NCI-H2081 (cell line): ENCODE data around the gene WDR53.
"Not testable (repeated sequence)": the region's sequence is repeated elsewhere in the genome, so short reads cannot be mapped to it uniquely, and the experiment has no call there.

Experiments
- DNase-seq, 2 experiments: peaks; one replicate each; lab custom pipeline; 2025; lab: John Stamatoyannopoulos, UW

The WDR53 gene

GRCh38 chr3:196558476-196558875, 9.9 kb downstream of the WDR53 start:
- no peak for DNase-seq

- DNase-seq = no peak
Observed at GRCh38 chr3:196557236-196557635, 11.1 kb downstream of the WDR53 start.

GRCh38 chr3:196555295-196555694, 13.1 kb downstream of the WDR53 start:
- no peak for DNase-seq

- DNase-seq = no peak
Observed at GRCh38 chr3:196554205-196554604, 14.1 kb downstream of the WDR53 start.

- DNase-seq = no peak
Observed at GRCh38 chr3:196553551-196553950, 14.8 kb downstream of the WDR53 start.

- no peak for DNase-seq
Observed at GRCh38 chr3:196552253-196552652, 16.1 kb downstream of the WDR53 start.

GRCh38 chr3:196550172-196550571, 18.2 kb downstream of the WDR53 start:
- DNase-seq = not testable (repeated sequence)

GRCh38 chr3:196549312-196549711, 19.0 kb downstream of the WDR53 start:
- not testable (repeated sequence) for DNase-seq

GRCh38 chr3:196547067-196547466, 21.3 kb downstream of the WDR53 start:
- DNase-seq = no peak

- DNase-seq = no peak
Observed at GRCh38 chr3:196546537-196546936, 21.8 kb downstream of the WDR53 start.

- DNase-seq = no peak
Observed at GRCh38 chr3:196544491-196544992, 23.8 kb downstream of the WDR53 start.

GRCh38 chr3:196541684-196542445, 26.5 kb downstream of the WDR53 start:
- DNase-seq = no peak

- DNase-seq = no peak
Observed at GRCh38 chr3:196537319-196537984, 30.9 kb downstream of the WDR53 start.

GRCh38 chr3:196533260-196533681, 35.1 kb downstream of the WDR53 start:
- DNase-seq = no peak

GRCh38 chr3:196531418-196531817, 36.9 kb downstream of the WDR53 start:
- no peak for DNase-seq

- DNase-seq = peak; percentile 62 to 65
Observed at GRCh38 chr3:196528639-196529233, 39.6 kb downstream of the WDR53 start.

GRCh38 chr3:196525141-196525540, 43.2 kb downstream of the WDR53 start:
- DNase-seq = no peak

- no peak for DNase-seq
Observed at GRCh38 chr3:196524527-196524926, 43.8 kb downstream of the WDR53 start.

GRCh38 chr3:196523841-196524240, 44.5 kb downstream of the WDR53 start:
- no peak for DNase-seq

- not testable (repeated sequence) for DNase-seq
Observed at GRCh38 chr3:196521291-196521690, 47.1 kb downstream of the WDR53 start.

GRCh38 chr3:196519718-196520082, 48.7 kb downstream of the WDR53 start:
- DNase-seq = no peak

- DNase-seq = peak; percentile 63 to 67
Observed at GRCh38 chr3:196518966-196519717, 49.2 kb downstream of the WDR53 start.
